Hematopoietic multipotent progenitor cell treated with erythropoietin and hydrocortisone succinate and interleukin-3 and kit ligand, for 15 days (in vitro differentiated cells): ENCODE data around the gene SCAF4.
"Not testable (repeated sequence)": the region's sequence is repeated elsewhere in the genome, so short reads cannot be mapped to it uniquely, and the experiment has no call there.

Source experiments
- DNase-seq: peaks from one replicate; pipeline ENCODE4 v3.0.0-alpha.2; 2015; ENCODE audit warnings: low spot score

Gene SCAF4

DNA sequence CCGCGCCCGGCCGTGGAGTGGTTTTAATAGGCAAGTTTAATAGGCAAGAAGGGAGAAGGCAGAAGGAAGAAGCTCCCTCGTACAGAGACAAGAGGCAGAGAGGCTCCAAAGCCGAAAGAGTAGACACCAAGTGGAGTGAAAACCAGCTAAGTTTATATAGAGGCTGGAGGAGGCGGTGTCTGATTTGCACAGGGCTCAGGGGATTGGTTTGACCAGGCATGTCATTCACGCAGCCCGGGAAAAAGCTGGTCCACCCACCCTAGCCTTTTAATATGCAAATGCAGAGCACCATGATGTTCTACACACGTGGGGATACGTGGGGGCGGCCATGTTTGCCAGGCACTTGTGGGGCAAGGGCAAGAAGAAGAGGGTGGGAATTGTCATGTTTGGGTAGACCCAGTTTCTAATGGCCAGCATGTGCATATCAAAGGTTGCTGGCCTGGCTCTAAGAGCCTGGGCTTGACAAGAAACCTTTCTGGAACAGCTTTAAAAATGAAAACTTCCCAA lies 90.4 kb downstream of the SCAF4 start:
- no peak for DNase-seq

DNA sequence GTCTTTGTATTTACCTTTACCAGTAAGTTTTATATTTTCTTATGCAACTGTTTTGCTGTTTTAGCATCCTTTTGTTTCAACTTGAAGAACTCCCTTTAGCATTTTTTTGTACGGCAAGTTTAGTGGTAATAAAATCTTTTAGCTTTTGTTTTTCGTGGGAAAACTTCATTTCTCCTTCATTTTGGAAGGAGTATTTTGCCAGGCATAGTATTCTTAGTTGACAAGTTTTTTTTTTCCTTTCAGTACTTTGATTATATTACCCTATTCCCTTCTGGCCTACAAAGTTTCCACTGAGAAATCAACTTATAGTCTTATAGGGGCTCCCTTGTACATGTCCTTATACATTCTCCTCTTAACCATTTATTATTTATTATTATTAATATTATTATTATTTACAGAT lies 95.0 kb downstream of the SCAF4 start:
- DNase-seq: no peak

DNA sequence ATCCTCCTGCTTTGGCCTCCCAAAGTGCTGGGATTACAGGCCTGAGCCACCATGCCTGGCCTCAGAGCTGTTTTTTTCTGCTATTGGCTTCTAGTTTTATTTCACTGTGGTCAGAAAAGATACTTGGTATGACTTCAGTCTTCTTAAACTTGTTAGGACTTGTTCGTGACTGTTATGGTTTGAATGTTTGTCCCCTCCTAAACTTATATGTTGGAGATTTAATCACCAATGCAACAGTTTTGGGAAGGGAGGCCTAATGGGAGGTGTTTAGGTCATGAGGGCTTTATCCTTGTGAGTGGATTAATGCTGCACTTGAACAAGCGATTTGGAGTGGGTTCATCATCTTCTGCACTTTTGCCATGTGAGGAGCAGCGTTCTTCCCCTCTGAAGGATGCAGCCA lies 96.9 kb downstream of the SCAF4 start:
- DNase-seq: no peak

DNA sequence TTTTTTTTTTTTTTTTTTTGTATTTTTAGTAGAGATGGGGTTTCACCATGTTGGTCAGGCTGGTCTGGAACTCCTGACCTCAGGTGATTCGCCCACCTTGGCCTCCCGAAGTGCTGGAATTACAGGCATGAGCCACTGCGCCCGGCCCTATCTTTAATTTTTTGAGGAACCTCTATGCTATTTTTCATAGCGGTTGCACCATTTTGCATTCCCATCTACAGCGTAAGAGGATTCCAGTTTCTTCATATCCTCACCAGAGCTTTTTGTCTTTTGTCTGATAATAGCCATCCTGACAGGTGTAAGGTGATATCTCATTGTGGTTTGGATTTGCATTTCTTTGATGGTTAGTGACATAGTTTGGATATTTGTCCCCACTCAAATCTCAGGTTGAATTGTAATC lies 100.0 kb downstream of the SCAF4 start:
- DNase-seq: not testable (repeated sequence)

DNA sequence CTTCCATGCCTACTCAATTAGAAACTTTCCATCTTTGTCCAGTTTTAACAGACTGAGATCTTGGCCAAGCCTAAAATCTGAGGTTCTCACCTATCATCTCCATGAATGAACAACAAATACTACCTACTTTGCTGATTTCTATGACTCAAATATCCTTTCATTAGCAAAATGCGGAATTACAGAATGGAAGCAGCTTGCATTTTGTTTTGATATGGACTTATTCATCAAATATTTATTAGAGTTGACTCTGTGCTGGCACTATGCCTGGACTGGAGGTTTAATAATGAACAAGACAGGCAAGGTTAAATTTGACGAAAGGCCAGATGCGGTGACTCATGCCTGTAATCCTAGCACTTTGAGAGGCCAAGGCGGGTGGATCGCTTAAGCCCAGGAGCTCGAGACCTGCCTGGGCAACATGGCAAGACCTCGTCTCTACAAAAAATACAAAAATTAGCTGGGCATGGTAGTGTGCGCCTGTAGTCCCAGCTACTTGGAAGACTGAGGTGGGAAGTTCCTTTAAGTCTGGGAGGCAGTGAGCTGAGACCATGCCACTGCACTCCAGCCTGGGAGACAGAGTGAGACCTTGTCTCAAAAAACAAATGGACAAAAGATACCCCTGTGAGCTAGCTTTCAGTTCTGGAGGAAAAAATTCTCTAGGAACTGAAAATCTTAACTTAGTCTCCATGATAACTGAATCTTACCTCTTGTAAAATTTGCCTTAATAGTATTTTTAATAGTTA lies 101.8 kb downstream of the SCAF4 start:
- no peak for DNase-seq

DNA sequence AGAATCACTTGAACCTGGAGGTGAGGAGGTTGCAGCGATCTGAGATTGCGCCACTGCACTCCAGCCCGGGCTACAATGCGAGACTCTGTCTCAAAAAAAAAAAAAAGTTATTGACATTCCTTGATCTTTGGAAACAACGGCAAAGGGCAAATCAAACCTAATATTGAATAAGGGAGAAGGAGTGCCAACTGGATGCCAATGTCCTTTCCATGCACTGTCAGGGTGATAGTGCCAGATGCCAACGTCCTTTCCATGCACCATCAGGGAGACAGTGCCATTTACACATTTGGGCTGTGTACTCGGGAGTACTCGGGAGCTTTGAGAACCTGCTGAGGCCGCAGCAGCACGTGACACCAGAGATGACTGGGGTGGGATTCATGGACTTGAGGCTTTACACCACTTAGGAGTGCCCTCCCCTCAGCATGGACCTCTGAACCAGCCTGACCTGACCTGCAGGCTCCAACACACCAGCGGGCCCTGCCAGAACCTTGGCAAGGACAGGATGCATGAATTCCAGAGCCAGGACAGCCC lies 106.9 kb downstream of the SCAF4 start:
- DNase-seq: no peak

DNA sequence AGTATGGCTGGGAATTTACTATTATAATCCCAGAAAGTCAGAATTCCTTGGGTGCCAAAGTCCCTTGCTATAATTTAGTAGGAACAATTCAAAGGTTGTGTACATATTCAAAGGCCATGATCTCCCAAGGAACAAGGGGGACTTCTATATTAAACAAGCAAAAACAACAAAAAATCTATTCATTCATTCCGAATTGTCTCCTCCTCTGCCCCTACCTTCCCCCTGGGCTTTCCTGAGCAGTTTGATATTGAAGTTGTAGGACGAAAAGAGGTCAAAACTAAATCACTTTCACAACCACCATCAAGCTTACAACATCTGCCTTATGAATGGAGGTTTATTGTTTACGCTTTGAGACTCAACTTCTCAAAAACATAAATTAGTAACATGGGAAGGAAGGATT lies 107.7 kb downstream of the SCAF4 start:
- DNase-seq: no peak

DNA sequence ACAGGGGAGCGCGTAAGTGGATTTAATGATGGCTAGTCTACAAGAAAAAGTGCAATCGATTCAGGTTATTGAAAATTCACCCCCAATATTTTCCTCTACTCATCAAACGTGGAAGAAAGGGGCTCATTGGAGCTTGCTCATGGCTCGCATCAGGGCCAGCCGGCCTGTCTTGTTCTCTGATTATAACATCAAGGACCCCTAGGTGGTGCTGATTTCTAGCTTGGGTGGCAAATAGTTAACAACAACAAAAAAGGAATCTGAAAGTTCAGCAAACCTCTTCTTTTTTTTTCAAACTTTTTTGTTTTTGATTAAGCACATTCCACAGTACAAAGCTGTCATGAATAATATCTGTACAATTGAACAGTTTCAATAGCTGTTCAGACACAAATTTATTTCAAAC lies 108.3 kb downstream of the SCAF4 start:
- DNase-seq: no peak

DNA sequence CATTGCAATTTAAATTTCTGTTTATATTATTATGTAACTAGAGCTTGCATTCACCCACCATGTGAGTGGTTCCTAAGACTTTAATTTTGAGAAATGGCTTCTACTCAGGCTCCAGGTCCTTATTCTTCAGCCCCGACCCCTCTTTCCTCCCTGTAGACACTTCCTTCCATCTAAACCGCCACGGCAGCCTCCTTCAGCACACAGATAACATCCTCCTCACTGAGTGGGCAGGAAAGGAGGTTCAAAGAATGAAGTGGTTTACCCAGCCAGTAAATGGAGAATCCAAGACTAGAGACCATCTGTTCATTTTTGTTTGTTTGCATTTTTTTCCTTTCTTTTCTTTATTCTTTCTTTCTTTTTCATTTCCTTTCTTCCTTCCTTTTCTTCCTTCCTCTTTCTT lies 109.5 kb downstream of the SCAF4 start:
- DNase-seq: no peak
